ENCODE data around the gene NDE1. TPM values are rescaled to one million over a fixed set of nuclear protein-coding genes. Genes with fewer than 3 reads are reported as not detected.
A peak's percentile ranks its signal among the peaks of the same experiment; 100 is the strongest.

The NDE1 gene
- total RNA-seq, 4 donors from 2014 or later, result 22.9 to 73.5 (median 38.8) TPM

DNA sequence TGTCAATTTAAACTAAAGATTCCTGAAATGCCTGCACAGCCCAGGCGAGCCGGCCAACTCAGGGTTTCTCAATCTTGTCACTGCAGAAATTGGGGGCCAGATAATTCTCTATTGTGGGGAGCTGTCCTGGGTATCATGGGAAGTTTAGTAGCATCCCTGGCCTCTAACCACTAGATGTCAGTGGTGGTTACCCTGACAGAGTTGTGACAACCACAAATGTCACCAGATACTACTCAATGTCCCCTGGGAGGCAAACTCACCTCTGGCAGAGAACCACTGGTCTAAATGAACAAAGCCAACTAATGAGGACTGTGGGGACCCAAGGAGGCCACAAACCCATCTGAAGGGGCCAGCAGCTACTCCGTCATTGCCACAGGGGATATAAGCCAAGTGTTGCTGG lies 115.8 kb downstream of the NDE1 start:
- DNase-seq (ENCODE audit: low spot score in 2 of 2), result peak in 1 of 2 donors; percentile 27
- Histone ChIP-seq H3K36me3 (no peaks in the 10 kb centered on the region), H3K9me3 (peaks cover 0 to 8% (median 0%) of the 10 kb centered on the region in 4 donors), H3K4me1 (peaks cover 0 to 28% (median 0%) of the 10 kb centered on the region in 4 donors), H3K27ac (no peak overlapping the region), H3K27me3 (no peaks in the 10 kb centered on the region), H3K4me3 (no peak overlapping the region)
- 17 to 30% methylated on average over 3 of the region's 3 CpGs for WGBS, 2 donors
- TF ChIP-seq, protein P1, sequence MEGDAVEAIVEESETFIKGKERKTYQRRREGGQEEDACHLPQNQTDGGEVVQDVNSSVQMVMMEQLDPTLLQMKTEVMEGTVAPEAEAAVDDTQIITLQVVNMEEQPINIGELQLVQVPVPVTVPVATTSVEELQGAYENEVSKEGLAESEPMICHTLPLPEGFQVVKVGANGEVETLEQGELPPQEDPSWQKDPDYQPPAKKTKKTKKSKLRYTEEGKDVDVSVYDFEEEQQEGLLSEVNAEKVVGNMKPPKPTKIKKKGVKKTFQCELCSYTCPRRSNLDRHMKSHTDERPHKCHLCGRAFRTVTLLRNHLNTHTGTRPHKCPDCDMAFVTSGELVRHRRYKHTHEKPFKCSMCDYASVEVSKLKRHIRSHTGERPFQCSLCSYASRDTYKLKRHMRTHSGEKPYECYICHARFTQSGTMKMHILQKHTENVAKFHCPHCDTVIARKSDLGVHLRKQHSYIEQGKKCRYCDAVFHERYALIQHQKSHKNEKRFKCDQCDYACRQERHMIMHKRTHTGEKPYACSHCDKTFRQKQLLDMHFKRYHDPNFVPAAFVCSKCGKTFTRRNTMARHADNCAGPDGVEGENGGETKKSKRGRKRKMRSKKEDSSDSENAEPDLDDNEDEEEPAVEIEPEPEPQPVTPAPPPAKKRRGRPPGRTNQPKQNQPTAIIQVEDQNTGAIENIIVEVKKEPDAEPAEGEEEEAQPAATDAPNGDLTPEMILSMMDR (IDR thresholded peaks at IDR 0.05), result peak; percentile 40 to 57 (median 55)
- no peak for TF ChIP-seq EP300 (IDR thresholded peaks at IDR 0.05)

DNA sequence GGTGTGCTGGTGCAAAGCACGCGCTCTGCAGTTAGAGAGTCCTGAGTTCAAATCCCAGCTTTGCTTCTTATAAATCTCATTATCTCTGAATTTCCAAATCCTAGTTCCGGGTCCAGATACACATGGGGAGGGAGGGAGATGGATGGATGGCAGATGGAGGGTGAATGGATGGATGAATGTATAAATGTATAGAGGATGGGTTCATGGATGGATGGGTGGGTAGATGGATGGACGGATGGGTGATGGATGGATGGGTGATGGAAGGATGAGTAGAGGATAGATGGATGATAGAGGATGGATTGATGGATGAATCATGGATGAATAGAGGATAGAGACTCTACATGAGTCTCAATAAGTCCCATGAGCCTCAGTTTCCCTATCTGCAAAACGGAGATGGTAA lies 116.9 kb downstream of the NDE1 start:
- Histone ChIP-seq H3K36me3 (no peaks in the 10 kb centered on the region), H3K9me3 (peaks cover 0 to 8% (median 0%) of the 10 kb centered on the region in 4 donors), H3K27me3 (no peaks in the 10 kb centered on the region), H3K4me1 (peaks cover 0 to 28% (median 0%) of the 10 kb centered on the region in 4 donors), H3K27ac (no peak overlapping the region), H3K4me3 (no peak overlapping the region)
- no peak for DNase-seq (ENCODE audit: low spot score in 2 of 2)
- WGBS, 2 donors, result 95 to 96% methylated on average over 5 of the region's 5 CpGs
- TF ChIP-seq POLR2A (IDR thresholded peaks at IDR 0.05) (no peak), EP300 (IDR thresholded peaks at IDR 0.05) (no peak)
- TF ChIP-seq, protein P1 (IDR thresholded peaks at IDR 0.05), result no peak

DNA sequence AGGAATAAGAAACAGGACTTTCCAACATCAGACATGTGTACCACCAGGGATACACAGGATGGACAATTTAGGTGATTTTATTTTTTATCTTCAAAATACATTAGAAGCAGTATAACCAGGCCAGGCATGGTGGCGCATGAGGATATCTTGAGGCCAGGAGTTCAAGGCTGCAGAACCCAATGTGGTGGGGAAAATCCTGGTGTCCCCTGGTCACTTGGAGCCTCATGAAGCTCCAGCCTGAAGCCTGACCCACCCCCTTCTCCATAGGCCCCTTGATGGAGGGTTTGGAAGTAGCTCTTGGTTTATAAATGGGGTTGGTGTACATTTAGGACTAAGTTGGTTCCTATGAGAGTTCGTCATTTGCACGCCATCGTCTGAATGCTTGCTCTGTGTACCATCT lies 118.2 kb downstream of the NDE1 start:
- DNase-seq (ENCODE audit: low spot score in 2 of 2), result no peak
- no peaks in the 10 kb centered on the region for H3K27me3 ChIP-seq
- H3K4me3 ChIP-seq, result no peak overlapping the region
- H3K4me1 ChIP-seq, result peaks cover 0 to 28% (median 0%) of the 10 kb centered on the region in 4 donors
- H3K36me3 ChIP-seq, result no peaks in the 10 kb centered on the region
- TF ChIP-seq POLR2A (IDR thresholded peaks at IDR 0.05), result no peak
- H3K27ac ChIP-seq, result no peak overlapping the region
- WGBS, 2 donors, result 96 to 99% methylated on average over 4 of the region's 4 CpGs
- H3K9me3 ChIP-seq, result peaks cover 0 to 8% (median 0%) of the 10 kb centered on the region in 4 donors

DNA sequence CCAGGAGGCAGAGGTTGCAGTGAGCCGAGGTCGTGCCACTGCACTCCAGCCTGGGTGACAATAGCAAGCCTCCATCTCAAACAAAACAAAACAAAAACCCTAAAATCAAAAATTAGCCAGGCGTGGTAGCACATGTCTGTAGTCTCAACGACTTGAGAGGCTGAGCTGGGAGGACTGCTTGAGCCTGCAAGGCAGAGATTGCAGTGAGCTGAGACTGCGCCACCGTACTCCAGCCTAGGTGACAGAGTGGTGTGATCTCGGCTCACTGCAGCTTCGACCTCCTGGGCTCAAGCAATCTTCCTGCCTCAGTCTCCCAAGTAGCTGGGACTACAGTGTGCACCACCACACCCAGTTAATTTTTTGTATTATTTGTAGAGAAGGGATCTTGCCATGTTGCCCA lies 119.2 kb downstream of the NDE1 start:
- peak overlapping the region in 1 of 4 donors; percentile 42 for H3K27ac ChIP-seq
- no peak overlapping the region for H3K4me3 ChIP-seq
- H3K27me3 ChIP-seq, result no peaks in the 10 kb centered on the region
- H3K9me3 ChIP-seq, result peaks cover 0 to 8% (median 0%) of the 10 kb centered on the region in 4 donors
- H3K4me1 ChIP-seq, result peaks cover 0 to 28% (median 0%) of the 10 kb centered on the region in 4 donors
- TF ChIP-seq EP300 (IDR thresholded peaks at IDR 0.05), result no peak
- 86 to 90% methylated on average over 8 of the region's 8 CpGs for WGBS, 2 donors
- DNase-seq (ENCODE audit: low spot score in 2 of 2), result no peak
- H3K36me3 ChIP-seq, result no peaks in the 10 kb centered on the region

DNA sequence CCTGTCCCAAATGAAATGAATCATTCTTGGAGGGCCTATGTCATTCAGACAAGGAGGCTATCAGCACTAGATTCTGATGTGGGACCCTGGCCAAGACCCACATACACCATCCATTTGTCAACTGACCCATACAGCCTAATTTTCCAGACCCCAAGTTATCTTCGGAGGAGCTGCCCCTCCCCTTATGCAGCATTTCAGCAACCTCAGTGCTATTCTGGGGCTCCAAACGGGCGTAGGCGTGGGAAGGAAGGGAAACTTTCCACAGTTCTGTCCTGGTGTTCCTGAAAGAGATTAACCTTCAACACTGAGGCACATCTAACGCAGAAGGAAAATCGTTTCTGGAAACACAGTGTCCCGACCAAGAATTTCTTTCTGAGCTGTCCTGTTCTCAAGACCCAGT lies 120.1 kb downstream of the NDE1 start:
- DNase-seq (ENCODE audit: low spot score in 2 of 2), result no peak
- Histone ChIP-seq H3K4me3 (no peak overlapping the region), H3K4me1 (peaks cover 0 to 28% (median 0%) of the 10 kb centered on the region in 4 donors), H3K36me3 (no peaks in the 10 kb centered on the region), H3K27me3 (no peaks in the 10 kb centered on the region), H3K27ac (peak overlapping the region in 2 of 4 donors; percentile 42 to 67), H3K9me3 (peaks cover 0 to 8% (median 0%) of the 10 kb centered on the region in 4 donors)
- 4 to 14% methylated on average over 7 of the region's 7 CpGs for WGBS, 2 donors
- TF ChIP-seq EP300 (IDR thresholded peaks at IDR 0.05), result peak in 1 of 2 donors; percentile 26
- TF ChIP-seq, protein P1 (IDR thresholded peaks at IDR 0.05), result no peak
- TF ChIP-seq POLR2A (IDR thresholded peaks at IDR 0.05), result no peak

DNA sequence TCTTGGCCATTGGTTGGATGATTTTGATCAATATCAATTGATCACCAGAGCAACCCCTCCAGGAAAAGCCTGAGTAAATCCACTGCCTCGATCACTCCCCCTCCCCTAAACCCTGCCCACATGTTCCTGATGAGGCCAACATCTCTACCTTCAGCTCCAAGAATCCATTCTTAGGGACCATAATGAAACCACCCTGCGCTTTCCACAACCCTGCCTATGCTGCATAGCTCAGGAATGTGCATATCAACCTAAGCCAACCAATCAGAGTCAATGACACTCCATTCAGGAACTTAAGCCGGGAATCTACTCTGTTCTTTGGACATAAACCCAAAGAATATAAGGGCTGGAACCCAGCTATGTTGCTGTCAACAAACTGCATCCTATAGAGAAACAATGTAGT lies 120.5 kb downstream of the NDE1 start:
- no peaks in the 10 kb centered on the region for H3K27me3 ChIP-seq
- H3K36me3 ChIP-seq, result no peaks in the 10 kb centered on the region
- peaks cover 0 to 28% (median 0%) of the 10 kb centered on the region in 4 donors for H3K4me1 ChIP-seq
- DNase-seq (ENCODE audit: low spot score in 2 of 2), result no peak
- H3K9me3 ChIP-seq, result peaks cover 0 to 8% (median 0%) of the 10 kb centered on the region in 4 donors
- H3K27ac ChIP-seq, result peak overlapping the region in 2 of 4 donors; percentile 42 to 67
- no peak overlapping the region for H3K4me3 ChIP-seq
- 46% methylated on average over 3 of the region's 3 CpGs for WGBS, 2 donors
- TF ChIP-seq, protein P1 (IDR thresholded peaks at IDR 0.05), result no peak
- TF ChIP-seq EP300 (IDR thresholded peaks at IDR 0.05), result no peak
- no peak for TF ChIP-seq POLR2A (IDR thresholded peaks at IDR 0.05)
